Uterus (tissue), 2 donors: Measurements from ENCODE around the gene MED19.

ENCODE experiments used
- POLR2A ChIP-seq, 2 donors: fragments of 450-650 bp; IDR thresholded peaks; one replicate each; pipeline ENCODE4 v1.6.1; 2016; ENCODE audit warnings: antibody characterized with exemption in 2 of 2, mild to moderate bottlenecking in 1 of 2, moderate library complexity in 1 of 2
- TF ChIP-seq, protein P1 (sequence below), 4 experiments: fragments of 200-600 bp in 2 of 4; fragments of 450-650 bp in 2 of 4; sonication (generic) in 2 of 4; IDR thresholded peaks; one replicate each; pipeline ENCODE4 v1.5.1; 2016 to 2019; ENCODE audit warnings: antibody characterized with exemption in 4 of 4, mild to moderate bottlenecking in 2 of 4, moderate library complexity in 1 of 4

DNA sequence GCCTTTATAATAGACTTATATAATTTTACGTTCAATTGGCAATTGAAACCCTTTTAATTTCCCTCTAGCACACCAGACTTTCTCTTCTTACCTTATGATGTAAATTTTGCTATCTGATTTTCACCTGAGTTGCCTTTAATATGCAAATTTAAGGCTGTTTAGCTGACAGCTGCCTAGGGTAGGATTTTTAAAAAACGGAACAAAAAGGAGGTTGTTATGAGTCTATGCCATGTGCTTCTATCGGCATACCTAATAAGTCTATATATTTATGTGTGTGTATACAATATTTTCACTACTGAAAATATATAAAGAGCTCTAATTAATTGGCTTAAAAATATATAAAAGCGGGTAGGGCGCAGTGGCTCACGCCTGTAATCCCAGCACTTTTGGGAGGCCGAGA, 17.5 kb upstream of the MED19 start:
- TF ChIP-seq, protein P1, sequence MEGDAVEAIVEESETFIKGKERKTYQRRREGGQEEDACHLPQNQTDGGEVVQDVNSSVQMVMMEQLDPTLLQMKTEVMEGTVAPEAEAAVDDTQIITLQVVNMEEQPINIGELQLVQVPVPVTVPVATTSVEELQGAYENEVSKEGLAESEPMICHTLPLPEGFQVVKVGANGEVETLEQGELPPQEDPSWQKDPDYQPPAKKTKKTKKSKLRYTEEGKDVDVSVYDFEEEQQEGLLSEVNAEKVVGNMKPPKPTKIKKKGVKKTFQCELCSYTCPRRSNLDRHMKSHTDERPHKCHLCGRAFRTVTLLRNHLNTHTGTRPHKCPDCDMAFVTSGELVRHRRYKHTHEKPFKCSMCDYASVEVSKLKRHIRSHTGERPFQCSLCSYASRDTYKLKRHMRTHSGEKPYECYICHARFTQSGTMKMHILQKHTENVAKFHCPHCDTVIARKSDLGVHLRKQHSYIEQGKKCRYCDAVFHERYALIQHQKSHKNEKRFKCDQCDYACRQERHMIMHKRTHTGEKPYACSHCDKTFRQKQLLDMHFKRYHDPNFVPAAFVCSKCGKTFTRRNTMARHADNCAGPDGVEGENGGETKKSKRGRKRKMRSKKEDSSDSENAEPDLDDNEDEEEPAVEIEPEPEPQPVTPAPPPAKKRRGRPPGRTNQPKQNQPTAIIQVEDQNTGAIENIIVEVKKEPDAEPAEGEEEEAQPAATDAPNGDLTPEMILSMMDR (IDR thresholded peaks at IDR 0.05), result no peak
- no peak for TF ChIP-seq POLR2A (IDR thresholded peaks at IDR 0.05)
